B cell (primary cell): ENCODE data around the gene ZDHHC22. TPM values are rescaled to one million over a fixed set of nuclear protein-coding genes. Genes with fewer than 3 reads are reported as not detected.

Source experiments
- ATAC-seq: fragments of 200-7000 bp; cut with Tn5 transposase; one replicate; pipeline ENCODE4 v1.10.0; 2021; ENCODE audit warnings: low read depth, mild to moderate bottlenecking, moderate number of reproducible peaks, moderate library complexity
- CTCF ChIA-PET: fragments of 350-600 bp; sonication (Branson Sonifier 250); formaldehyde crosslinking; loops from one replicate; lab custom pipeline; 2021; ENCODE audit warnings: antibody characterized with exemption, inconsistent platforms; lab: Charles Lee
- POLR2A ChIA-PET: fragments of 350-600 bp; sonication (Branson Sonifier 250); formaldehyde crosslinking; loops from one replicate; lab custom pipeline; 2021; ENCODE audit warnings: antibody characterized with exemption; lab: Charles Lee
- DNase-seq: peaks from one replicate; pipeline ENCODE4 v3.0.0; 2013
- H2AFZ ChIP-seq: 2 replicates; pipeline ENCODE4 v1.6.1; 2012; ENCODE audit warnings: mild to moderate bottlenecking, low read depth, low read length; ENCODE audit not compliant: insufficient read depth, poor library complexity, severe bottlenecking
- H3K27ac ChIP-seq, 2 donors: 1 replicate in 1 of 2; 2 replicates in 1 of 2; pipeline ENCODE4 v1.5.1; 2012 to 2013; ENCODE audit warnings: low read length in 2 of 2, mild to moderate bottlenecking in 2 of 2, moderate library complexity in 1 of 2
- H3K27me3 ChIP-seq, 4 experiments: fragments of 200-600 bp in 1 of 4; sonication (generic) in 1 of 4; replicated peaks in 1 of 4; 1 replicate in 2 of 4; 2 replicates in 2 of 4; pipeline versions ENCODE4 v1.6.1 to v1.7.0; 2013 to 2016; ENCODE audit warnings: low read length in 3 of 4, mild to moderate bottlenecking in 2 of 4, mixed read lengths in 1 of 4, moderate library complexity in 1 of 4; ENCODE audit not compliant: insufficient read depth in 4 of 4, control insufficient read depth in 3 of 4; ENCODE audit errors: control extremely low read depth in 1 of 4
- H3K36me3 ChIP-seq, 2 experiments: replicated peaks in 1 of 2; 1 replicate in 1 of 2; 2 replicates in 1 of 2; pipeline versions ENCODE4 v1.6.1 to v1.7.1; 2013; ENCODE audit warnings: low read length in 1 of 2; ENCODE audit not compliant: insufficient read depth in 2 of 2, control insufficient read depth in 1 of 2; ENCODE audit errors: control extremely low read depth in 1 of 2, extremely low read depth in 1 of 2
- H3K4me1 ChIP-seq, 2 donors: fragments of 200-600 bp in 1 of 2; sonication (generic) in 1 of 2; 1 replicate in 1 of 2; 2 replicates in 1 of 2; pipeline versions ENCODE4 v1.5.1 to v1.6.1; 2013 to 2017; ENCODE audit warnings: low read length in 2 of 2; ENCODE audit not compliant: control insufficient read depth in 2 of 2, insufficient read depth in 2 of 2
- H3K4me2 ChIP-seq: replicated peaks from 2 replicates; pipeline ENCODE3; 2012; ENCODE audit warnings: mild to moderate bottlenecking, low read depth, low read length; ENCODE audit not compliant: poor library complexity, severe bottlenecking
- H3K4me3 ChIP-seq, 5 experiments: fragments of 200-600 bp in 1 of 5; sonication (generic) in 1 of 5; 1 replicate in 3 of 5; 2 replicates in 2 of 5; pipeline versions ENCODE4 v1.5.1 to v1.7.0; 2011 to 2016; ENCODE audit warnings: low read length in 4 of 5, mild to moderate bottlenecking in 4 of 5, low read depth in 2 of 5, control low read depth in 1 of 5, moderate library complexity in 1 of 5; ENCODE audit not compliant: insufficient read depth in 1 of 5; ENCODE audit errors: control extremely low read depth in 1 of 5, extremely low read depth in 1 of 5
- H3K79me2 ChIP-seq: fragments of 200-600 bp; sonication (generic); one replicate; pipeline ENCODE4 v1.6.0; 2016; ENCODE audit warnings: low read length; ENCODE audit not compliant: control insufficient read depth, insufficient read depth
- H3K9ac ChIP-seq: fragments of 200-600 bp; sonication (generic); 2 replicates; pipeline ENCODE4 v1.6.1; 2017; ENCODE audit warnings: mild to moderate bottlenecking, low read length, moderate library complexity
- H3K9me3 ChIP-seq, 3 donors: one replicate each; pipeline versions ENCODE4 v1.6.1 to v1.7.1; 2013; ENCODE audit warnings: low read length in 2 of 3; ENCODE audit not compliant: control insufficient read depth in 2 of 3, insufficient read depth in 1 of 3; ENCODE audit errors: control extremely low read depth in 1 of 3
- H4K20me1 ChIP-seq: 2 replicates; pipeline ENCODE4 v1.6.0; 2012; ENCODE audit warnings: mild to moderate bottlenecking, low read length; ENCODE audit not compliant: insufficient read depth, control insufficient read depth, poor library complexity, severe bottlenecking
- H3K27ac Mint-ChIP-seq: one replicate; pipeline ENCODE4 v1.8.0; 2021; ENCODE audit warnings: mixed read lengths
- H3K27me3 Mint-ChIP-seq: one replicate; pipeline ENCODE4 v1.8.0; 2021; ENCODE audit warnings: mixed read lengths
- H3K4me1 Mint-ChIP-seq: one replicate; pipeline ENCODE4 v1.8.0; 2021; ENCODE audit warnings: mixed read lengths
- H3K4me3 Mint-ChIP-seq: one replicate; pipeline ENCODE4 v1.8.0; 2021; ENCODE audit warnings: mixed read lengths
- H3K9me3 Mint-ChIP-seq: one replicate; pipeline ENCODE4 v1.8.0; 2022; ENCODE audit warnings: mixed read lengths; ENCODE audit not compliant: insufficient read depth
- CTCF ChIP-seq: fragments of 200-600 bp; IDR thresholded peaks from one replicate; pipeline ENCODE4 v1.8.0; 2022; ENCODE audit warnings: antibody characterized with exemption, mild to moderate bottlenecking
- EZH2 ChIP-seq: IDR thresholded peaks from 2 replicates; pipeline ENCODE4 v1.6.1; 2012; ENCODE audit warnings: borderline replicate concordance, low read depth, mild to moderate bottlenecking, moderate library complexity, low read length; ENCODE audit not compliant: insufficient read depth, poor library complexity, severe bottlenecking
- WGBS: methylation state at CpG from one replicate; pipeline ENCODE4 v1.1.5; 2013; ENCODE audit warnings: missing lambda C conversion rate; ENCODE audit not compliant: insufficient coverage; 5-methylcytosine and 5-hydroxymethylcytosine counted together
- intact Hi-C: fragments of 100-400 bp; cut with micrococcal nuclease; formaldehyde crosslinking; loops from one replicate; pipeline ENCODE4 v1.10.0; 2022
- polyA plus RNA-seq: library from polyadenylated mRNA; depleted of rRNA; stranded (reverse); fragments of >200 nt; gene quantifications from 2 replicates; pipeline ENCODE4 v1.2.3, GENCODE V29; 2012
- total RNA-seq, 2 donors: library from RNA; stranded (reverse); fragments of 120-200 nt in 1 of 2; gene quantifications; 1 replicate in 1 of 2; 2 replicates in 1 of 2; pipeline versions ENCODE4 v1.2.3 to v1.2.4, GENCODE V29; 2013 to 2022

The ZDHHC22 gene
- total and polyA plus RNA-seq, 2 donors (not counting 1 experiment from before 2014, with no cell fraction given), result not detected

GRCh38 chr14:77097006-77097699, 44.4 kb downstream of the ZDHHC22 start:
- Histone ChIP-seq H3K27ac (peak overlapping the region; percentile 92 to 99), H4K20me1 (no peaks in the 10 kb centered on the region), H3K4me3 (peak overlapping the region; percentile 69 to 99 (median 85)), H3K36me3 (no peaks in the 10 kb centered on the region), H3K9me3 (peaks cover 0 to 3% (median 0%) of the 10 kb centered on the region in 3 donors), H3K79me2 (peaks cover 53% of the 10 kb centered on the region), H3K9ac (peak overlapping the region; percentile 98), H3K4me1 (peaks cover 44 to 49% of the 10 kb centered on the region in 2 donors), H3K4me2 (peak overlapping the region; percentile 95), H2AFZ (peak overlapping the region; percentile 75), H3K27me3 (no peaks in the 10 kb centered on the region)
- no peaks in the 10 kb centered on the region for H3K9me3 Mint-ChIP-seq
- DNase-seq (no peak), ATAC-seq (no peak)
- TF ChIP-seq CTCF, result no peak
- no peak for TF ChIP-seq EZH2
- CTCF ChIA-PET, result interaction anchor here (0.7 to 30.2 kb wide), 17 partner anchors 11 to 389 kb away, joined by 3 to 757 read pairs (median 11); partner anchors contain the start of genes GSTZ1 and POMT2
- H3K4me1 Mint-ChIP-seq, result peaks cover 59% of the 10 kb centered on the region
- H3K27ac Mint-ChIP-seq, result peak overlapping the region; percentile 96
- WGBS, result 5% methylated on average over 17 of the region's 20 CpGs
- peak overlapping the region; percentile 86 for H3K4me3 Mint-ChIP-seq
- H3K27me3 Mint-ChIP-seq, result no peaks in the 10 kb centered on the region
- intact Hi-C loops, result loop anchor here (5.0 kb wide), 3 partner anchors 520 to 1110 kb away; partner anchors contain the start of genes GPATCH2L, IFT43 and SPTLC2
- POLR2A ChIA-PET, result interaction anchor here (0.5 to 6.2 kb wide), 4 partner anchors 24 to 224 kb away, joined by 4 to 110 read pairs (median 6); partner anchors contain the start of genes GSTZ1 and POMT2
